Measurements from ENCODE around the gene PTPRG. TPM values are rescaled to one million over a fixed set of nuclear protein-coding genes. Genes with fewer than 3 reads are reported as not detected.

The PTPRG gene
- total and polyA plus RNA-seq, 12 donors: 6.3 to 119 (median 72.2) TPM

DNA sequence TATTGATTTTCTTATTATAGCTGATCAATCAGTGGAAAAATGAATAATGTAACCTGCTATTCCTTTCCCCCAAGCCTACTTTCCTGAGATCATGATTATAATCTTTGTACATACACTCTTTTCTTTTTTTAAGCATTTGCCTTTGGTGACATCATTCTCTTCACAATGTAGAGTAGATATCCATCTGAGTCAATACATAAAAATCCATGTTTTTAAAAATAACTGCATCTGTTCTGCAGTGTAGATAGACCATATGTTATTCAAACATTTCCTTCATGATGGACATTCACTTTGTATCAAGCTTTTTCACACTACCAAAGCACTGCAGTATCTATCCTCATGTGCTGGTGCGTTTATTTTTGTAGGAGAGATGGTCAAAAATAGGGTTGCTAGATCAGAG, 211.1 kb downstream of the PTPRG start:
- Histone ChIP-seq H3K4me1 (replicated peaks in 1 of 2) (no peaks in the 10 kb centered on the region), H3K27ac (no peak overlapping the region), H3K9me3 (replicated peaks in 1 of 3) (no peaks in the 10 kb centered on the region), H3K36me3 (replicated peaks in 1 of 2) (no peaks in the 10 kb centered on the region), H3K27me3 (no peaks in the 10 kb centered on the region), H3K4me3 (no peak overlapping the region)
- intact Hi-C loops (cut with DNase I): no loop called here
- WGBS, 4 donors: 93 to 95% (median 95%) methylated on average over 1 of the region's 1 CpG
- DNase-seq: no peak
- TF ChIP-seq CTCF (IDR thresholded peaks at IDR 0.05): no peak
- no peak for TF ChIP-seq POLR2A (IDR thresholded peaks at IDR 0.05)

- intact Hi-C loops (cut with DNase I): no loop called here
- 68 to 72% (median 71%) methylated on average over 7 of the region's 7 CpGs for WGBS, 4 donors
- TF ChIP-seq CTCF (IDR thresholded peaks at IDR 0.05): no peak
- no peak for TF ChIP-seq POLR2A (IDR thresholded peaks at IDR 0.05)
- Histone ChIP-seq H3K4me3 (no peak overlapping the region), H3K27ac (no peak overlapping the region), H3K4me1 (replicated peaks in 1 of 2) (no peaks in the 10 kb centered on the region), H3K9me3 (replicated peaks in 1 of 3) (no peaks in the 10 kb centered on the region), H3K27me3 (no peaks in the 10 kb centered on the region), H3K36me3 (replicated peaks in 1 of 2) (no peaks in the 10 kb centered on the region)
- no peak for DNase-seq
Measured at GRCh38 chr3:61774279-61774890, 213.0 kb downstream of the PTPRG start.

GRCh38 chr3:61776390-61776789, 215.0 kb downstream of the PTPRG start:
- H3K27ac ChIP-seq: no peak overlapping the region

GRCh38 chr3:61777483-61777882, 216.1 kb downstream of the PTPRG start:
- Histone ChIP-seq H3K27me3 (no peaks in the 10 kb centered on the region), H3K27ac (no peak overlapping the region), H3K9me3 (replicated peaks in 1 of 3) (no peaks in the 10 kb centered on the region), H3K4me3 (no peak overlapping the region), H3K4me1 (replicated peaks in 1 of 2) (no peaks in the 10 kb centered on the region), H3K36me3 (replicated peaks in 1 of 2) (no peaks in the 10 kb centered on the region)
- intact Hi-C loops (cut with DNase I): no loop called here
- DNase-seq: no peak
- 50 to 54% (median 52%) methylated on average over 6 of the region's 6 CpGs for WGBS, 4 donors
- TF ChIP-seq CTCF (IDR thresholded peaks at IDR 0.05) (no peak), POLR2A (IDR thresholded peaks at IDR 0.05) (no peak)

More at GRCh38 chr3:61776390-61776789, 215.0 kb downstream of the PTPRG start:
- intact Hi-C loops (cut with DNase I): no loop called here
- H3K4me3 ChIP-seq: no peak overlapping the region
- H3K4me1 ChIP-seq (replicated peaks in 1 of 2): no peaks in the 10 kb centered on the region
- no peaks in the 10 kb centered on the region for H3K9me3 ChIP-seq (replicated peaks in 1 of 3)
- TF ChIP-seq CTCF (IDR thresholded peaks at IDR 0.05): no peak
- TF ChIP-seq POLR2A (IDR thresholded peaks at IDR 0.05): no peak
- 92 to 95% (median 93%) methylated on average over 5 of the region's 5 CpGs for WGBS, 4 donors
- no peaks in the 10 kb centered on the region for H3K27me3 ChIP-seq
- no peaks in the 10 kb centered on the region for H3K36me3 ChIP-seq (replicated peaks in 1 of 2)
- DNase-seq: no peak

All from adrenal gland (tissue), 12 donors.